GM12875 (cell line): ENCODE results near the gene APOO.

ENCODE experiments used
- H3K4me3 ChIP-seq: one replicate; pipeline ENCODE4 v1.5.1; 2011; ENCODE audit warnings: low read depth, low read length, control low read depth
- TF ChIP-seq, protein P1 (sequence below): IDR thresholded peaks from 2 replicates; pipeline ENCODE4 v1.5.1; 2011; ENCODE audit warnings: low read depth, mild to moderate bottlenecking, control low read depth, inconsistent platforms, low read length, moderate library complexity, borderline replicate concordance; ENCODE audit not compliant: insufficient read depth

Gene APOO

DNA sequence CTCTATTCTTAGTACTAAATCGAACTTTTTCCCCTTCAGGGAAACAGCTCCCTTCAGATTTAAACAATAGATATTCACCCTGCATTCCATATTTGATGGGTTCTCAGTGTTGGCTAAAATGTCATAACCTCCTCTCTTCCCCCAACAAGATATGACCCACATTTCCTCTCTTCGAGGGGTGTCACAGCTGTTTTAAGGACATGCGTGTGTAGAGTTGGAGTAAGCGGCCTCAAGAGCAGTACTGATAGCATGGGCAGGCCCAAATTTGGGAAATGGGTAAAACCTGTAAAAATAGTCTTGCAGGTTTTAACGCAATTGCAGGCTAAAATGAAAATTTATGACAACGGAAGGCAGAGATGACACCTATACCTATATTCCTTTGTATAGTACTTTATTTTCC, 96.1 kb downstream of the APOO start:
- H3K4me3 ChIP-seq: no peak overlapping the region
- TF ChIP-seq, protein P1, sequence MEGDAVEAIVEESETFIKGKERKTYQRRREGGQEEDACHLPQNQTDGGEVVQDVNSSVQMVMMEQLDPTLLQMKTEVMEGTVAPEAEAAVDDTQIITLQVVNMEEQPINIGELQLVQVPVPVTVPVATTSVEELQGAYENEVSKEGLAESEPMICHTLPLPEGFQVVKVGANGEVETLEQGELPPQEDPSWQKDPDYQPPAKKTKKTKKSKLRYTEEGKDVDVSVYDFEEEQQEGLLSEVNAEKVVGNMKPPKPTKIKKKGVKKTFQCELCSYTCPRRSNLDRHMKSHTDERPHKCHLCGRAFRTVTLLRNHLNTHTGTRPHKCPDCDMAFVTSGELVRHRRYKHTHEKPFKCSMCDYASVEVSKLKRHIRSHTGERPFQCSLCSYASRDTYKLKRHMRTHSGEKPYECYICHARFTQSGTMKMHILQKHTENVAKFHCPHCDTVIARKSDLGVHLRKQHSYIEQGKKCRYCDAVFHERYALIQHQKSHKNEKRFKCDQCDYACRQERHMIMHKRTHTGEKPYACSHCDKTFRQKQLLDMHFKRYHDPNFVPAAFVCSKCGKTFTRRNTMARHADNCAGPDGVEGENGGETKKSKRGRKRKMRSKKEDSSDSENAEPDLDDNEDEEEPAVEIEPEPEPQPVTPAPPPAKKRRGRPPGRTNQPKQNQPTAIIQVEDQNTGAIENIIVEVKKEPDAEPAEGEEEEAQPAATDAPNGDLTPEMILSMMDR: no peak

DNA sequence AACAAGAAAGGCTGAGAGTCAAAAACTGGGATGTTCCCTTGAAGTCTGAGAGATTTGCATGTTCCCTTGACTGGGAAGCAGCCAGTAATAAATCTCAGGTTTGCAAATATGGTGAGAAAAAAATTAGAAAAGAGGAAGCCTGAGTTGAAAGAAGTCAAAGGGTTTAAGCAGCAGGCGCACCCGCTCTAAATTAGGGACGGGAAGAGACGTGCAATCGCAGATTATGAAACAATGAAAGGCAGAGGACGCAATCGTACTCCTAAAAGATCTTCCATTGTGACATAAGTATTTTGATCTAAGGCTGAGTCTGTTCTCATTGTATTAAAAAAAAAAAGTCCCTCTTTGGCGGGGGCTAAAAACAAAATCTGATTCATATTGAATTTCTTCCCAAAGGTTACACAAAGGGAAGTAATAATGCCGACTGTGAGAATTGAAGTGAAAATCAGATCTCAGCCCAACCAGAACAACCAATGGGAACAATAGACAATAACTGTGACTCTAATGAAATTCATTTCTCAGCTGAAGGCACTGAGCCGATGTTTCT, 96.6 kb downstream of the APOO start:
- H3K4me3 ChIP-seq: no peak overlapping the region
- TF ChIP-seq, protein P1: no peak

DNA sequence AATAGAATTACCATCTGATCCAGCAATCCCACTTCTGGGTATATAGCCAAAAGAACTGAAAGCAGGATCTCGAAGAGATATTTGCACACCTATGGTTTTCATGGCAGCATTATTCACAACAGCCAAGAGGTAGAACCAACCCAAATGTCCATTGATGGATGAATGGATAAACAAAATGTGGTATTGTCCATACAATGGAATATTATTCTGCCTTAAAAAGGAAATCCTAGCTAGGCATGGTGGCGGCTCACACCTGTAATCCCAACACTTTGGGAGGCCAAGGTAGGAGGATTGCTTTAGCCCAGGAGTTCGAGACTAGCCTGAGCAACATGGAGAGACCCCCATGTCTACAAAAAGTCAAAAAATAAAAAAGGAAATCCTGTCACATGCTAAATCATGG, 97.5 kb downstream of the APOO start:
- TF ChIP-seq, protein P1: no peak

GRCh38 chrX:23805389-23805788, 102.3 kb downstream of the APOO start:
- TF ChIP-seq, protein P1: no peak
- no peak overlapping the region for H3K4me3 ChIP-seq

More for the DNA sequence above, 97.5 kb downstream of the APOO start:
- no peak overlapping the region for H3K4me3 ChIP-seq

DNA sequence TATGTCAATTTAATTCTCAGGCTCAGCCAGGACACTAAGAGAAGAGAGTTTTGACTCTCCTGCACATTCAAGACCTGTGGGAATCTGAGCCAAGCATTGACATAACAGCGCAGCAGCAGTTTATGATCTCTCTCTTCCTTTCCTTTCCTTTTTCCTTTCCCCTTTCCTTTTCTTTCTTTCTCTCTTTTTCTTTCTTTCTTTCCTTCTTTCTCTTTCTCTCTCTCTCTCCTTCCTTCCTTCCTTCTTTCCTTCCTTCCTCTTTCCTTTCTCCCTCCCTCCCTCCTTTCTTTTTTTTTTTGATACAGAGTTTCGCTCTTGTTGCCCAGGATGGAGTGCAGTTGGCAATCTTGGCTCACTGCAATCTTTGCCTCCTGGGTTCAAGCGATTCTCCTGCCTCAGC, 103.2 kb downstream of the APOO start:
- TF ChIP-seq, protein P1: no peak
- H3K4me3 ChIP-seq: no peak overlapping the region

- TF ChIP-seq, protein P1: no peak
Measured at GRCh38 chrX:23803931-23804381, 103.8 kb downstream of the APOO start.

DNA sequence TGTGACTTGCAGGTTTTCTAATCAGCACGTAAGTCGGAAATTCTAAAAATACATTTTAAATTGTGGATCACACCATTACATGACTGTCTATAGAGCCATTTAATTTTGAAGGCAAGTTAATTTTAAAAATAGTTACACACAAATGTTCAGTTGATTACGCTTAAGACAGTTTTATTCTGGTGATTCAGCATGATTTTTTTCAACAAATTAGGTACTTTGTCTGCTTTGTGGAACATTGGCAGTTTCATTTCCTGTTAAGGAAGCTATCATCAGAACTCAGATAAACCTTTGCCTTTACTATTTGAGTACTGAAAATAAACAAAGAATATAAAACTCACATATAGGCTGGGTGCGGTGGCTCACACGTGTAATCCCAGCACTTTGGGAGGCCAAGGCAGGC, 105.3 kb downstream of the APOO start:
- TF ChIP-seq, protein P1: no peak
- H3K4me3 ChIP-seq: no peak overlapping the region

More at GRCh38 chrX:23803931-23804381, 103.8 kb downstream of the APOO start:
- H3K4me3 ChIP-seq: no peak overlapping the region
